Activated naive CD4-positive, alpha-beta T cell (primary cell): ENCODE data around the gene ATP6V0C.

Source experiments
- DNase-seq, 4 experiments: peaks; one replicate each; lab custom pipeline; 2025; lab: John Stamatoyannopoulos, UW

Gene ATP6V0C

GRCh38 chr16:2508722-2509400 is 4.9 kb upstream of the ATP6V0C start:
- DNase-seq: no peak

GRCh38 chr16:2511128-2511800 is 2.5 kb upstream of the ATP6V0C start:
- DNase-seq: no peak

- DNase-seq: no peak
These were observed 1.6 kb upstream of the ATP6V0C start for GRCh38 chr16:2511996-2512734.

- DNase-seq: no peak
These were observed 882 bp upstream of the ATP6V0C start for GRCh38 chr16:2512735-2513404.

- DNase-seq: no peak
These were observed 804 bp downstream of the ATP6V0C start for GRCh38 chr16:2514333-2515179.

DNA sequence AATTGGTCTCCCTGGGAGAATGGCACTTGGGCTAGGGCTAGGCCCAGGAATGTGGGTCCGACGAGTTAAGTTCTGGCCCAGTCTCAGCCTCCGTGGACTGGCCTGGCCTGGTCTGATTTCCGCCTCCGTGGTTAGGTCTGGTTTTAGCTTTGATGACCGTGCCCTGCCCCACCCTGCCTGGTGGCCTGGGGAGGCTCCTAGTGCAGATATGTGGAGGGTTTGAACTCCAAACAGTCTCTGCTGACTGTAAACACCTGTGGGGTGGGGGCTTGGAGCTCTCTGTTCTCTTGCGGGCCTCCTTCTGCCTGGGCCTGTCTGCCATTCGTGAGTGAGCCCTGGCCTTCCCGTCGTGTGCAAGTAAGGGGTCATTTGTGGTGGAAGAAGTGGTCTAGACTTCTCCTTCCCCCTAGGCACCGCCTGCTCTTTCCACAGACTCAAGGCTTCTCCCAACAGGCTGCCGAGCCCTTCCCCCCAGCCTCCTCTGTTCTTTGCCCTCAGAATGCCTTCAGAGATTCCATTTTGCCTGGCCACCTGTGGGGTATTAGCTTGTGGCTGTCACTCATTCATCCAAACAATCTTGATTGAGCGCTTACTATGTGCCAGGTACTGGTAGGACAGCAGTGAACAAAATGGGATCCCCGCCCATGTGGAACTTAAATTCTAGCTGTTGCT is 1.6 kb downstream of the ATP6V0C start:
- DNase-seq: no peak

GRCh38 chr16:2516391-2517240 is 2.9 kb downstream of the ATP6V0C start:
- DNase-seq: no peak

- no peak for DNase-seq
These were observed 4.3 kb downstream of the ATP6V0C start for GRCh38 chr16:2517954-2518605.

DNA sequence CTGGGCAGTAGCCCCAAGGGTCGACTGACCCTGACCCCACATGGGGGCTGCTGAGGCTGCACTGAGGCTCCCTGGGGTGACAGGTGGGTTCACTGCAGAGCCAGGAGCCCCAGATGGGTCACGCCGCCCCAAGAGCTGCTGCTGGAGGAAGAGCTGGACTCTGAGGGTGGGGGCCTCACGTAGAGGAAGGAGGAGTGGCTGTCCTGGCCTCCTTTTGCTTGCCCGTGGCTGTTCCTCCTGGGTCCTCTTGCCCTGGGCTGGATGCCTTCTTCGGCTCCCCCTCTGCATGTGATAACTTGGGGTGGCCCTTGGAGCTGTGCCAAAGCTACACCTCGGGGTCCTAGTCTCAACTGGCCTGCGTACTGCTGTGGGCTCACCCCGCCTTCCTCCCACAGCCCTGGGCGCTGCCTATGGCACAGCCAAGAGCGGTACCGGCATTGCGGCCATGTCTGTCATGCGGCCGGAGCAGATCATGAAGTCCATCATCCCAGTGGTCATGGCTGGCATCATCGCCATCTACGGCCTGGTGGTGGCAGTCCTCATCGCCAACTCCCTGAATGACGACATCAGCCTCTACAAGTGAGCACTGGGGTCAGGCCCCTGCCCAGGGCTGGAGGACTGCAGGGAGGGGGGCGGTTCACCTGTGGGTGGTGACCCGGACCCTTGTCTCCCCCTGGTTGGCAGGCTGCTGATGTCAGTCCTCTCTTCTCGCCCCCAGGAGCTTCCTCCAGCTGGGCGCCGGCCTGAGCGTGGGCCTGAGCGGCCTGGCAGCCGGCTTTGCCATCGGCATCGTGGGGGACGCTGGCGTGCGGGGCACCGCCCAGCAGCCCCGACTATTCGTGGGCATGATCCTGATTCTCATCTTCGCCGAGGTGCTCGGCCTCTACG is 5.3 kb downstream of the ATP6V0C start:
- no peak for DNase-seq

DNA sequence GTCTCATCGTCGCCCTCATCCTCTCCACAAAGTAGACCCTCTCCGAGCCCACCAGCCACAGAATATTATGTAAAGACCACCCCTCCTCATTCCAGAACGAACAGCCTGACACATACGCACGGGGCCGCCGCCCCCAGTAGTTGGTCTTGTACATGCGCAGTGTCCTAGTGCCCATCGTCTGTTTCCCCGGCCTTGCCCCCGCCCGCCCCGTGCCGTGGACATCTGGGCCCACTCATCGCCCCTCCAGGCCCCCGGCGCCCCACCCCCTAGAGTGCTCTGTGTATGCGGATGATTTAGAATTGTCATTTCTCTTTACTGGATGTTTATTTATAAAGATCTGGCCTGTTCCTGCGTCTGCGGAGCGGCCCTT is 5.9 kb downstream of the ATP6V0C start:
- DNase-seq: no peak

- peak; percentile 60 to 88 (median 72) for DNase-seq
These were observed 6.5 kb downstream of the ATP6V0C start, which contains the start of gene AMDHD2 for GRCh38 chr16:2520097-2520783. AMDHD2 (plus strand) TSS chr16:2520371; CDS start chr16:2520459, 88 bp downstream.

GRCh38 chr16:2520784-2521531 is 7.2 kb downstream of the ATP6V0C start:
- DNase-seq: peak in 2 of 4 experiments; percentile 54 to 57

DNA sequence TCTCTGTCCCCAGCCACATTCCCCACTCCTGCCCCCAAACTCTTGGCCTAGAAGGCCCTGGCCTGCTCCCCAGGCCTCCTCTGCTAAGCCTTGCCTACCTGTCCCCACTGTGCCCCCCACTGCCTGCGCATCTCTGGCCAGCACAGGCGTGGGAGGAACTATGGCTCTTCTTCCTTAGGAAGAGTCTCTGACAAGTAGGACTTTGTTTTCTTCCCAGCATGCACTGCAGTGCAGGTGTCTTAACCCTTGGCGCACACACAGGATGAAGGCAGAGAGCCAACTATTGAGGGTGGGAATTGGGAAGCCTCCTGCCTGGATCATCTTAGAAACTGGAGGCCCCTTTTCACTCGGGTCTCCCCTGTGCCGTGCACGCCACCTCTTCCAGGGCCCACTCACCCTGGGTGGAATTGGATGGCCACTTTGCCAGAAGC is 10.1 kb downstream of the ATP6V0C start:
- no peak for DNase-seq

GRCh38 chr16:2524339-2524938 is 10.7 kb downstream of the ATP6V0C start:
- DNase-seq: no peak

DNA sequence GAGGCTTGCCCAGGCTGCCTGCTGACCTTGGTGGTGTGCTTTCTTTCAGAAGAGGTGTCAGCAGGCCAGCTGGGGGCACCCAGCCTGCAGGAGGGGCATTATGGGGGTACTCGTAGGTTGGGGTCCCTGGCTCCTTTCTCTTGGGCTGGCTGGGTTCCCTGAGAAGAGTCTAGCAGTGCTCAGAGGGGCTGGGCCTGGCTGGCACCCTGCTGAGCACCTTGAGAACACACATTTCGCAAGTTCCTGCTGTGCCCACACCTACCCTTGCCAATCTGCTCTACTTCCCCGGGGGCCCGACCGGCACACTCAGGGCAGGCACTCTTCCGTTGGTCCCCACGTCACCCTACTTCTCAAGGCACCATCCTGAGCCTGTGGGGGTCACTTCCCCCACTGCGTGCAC is 12.4 kb downstream of the ATP6V0C start:
- no peak for DNase-seq

DNA sequence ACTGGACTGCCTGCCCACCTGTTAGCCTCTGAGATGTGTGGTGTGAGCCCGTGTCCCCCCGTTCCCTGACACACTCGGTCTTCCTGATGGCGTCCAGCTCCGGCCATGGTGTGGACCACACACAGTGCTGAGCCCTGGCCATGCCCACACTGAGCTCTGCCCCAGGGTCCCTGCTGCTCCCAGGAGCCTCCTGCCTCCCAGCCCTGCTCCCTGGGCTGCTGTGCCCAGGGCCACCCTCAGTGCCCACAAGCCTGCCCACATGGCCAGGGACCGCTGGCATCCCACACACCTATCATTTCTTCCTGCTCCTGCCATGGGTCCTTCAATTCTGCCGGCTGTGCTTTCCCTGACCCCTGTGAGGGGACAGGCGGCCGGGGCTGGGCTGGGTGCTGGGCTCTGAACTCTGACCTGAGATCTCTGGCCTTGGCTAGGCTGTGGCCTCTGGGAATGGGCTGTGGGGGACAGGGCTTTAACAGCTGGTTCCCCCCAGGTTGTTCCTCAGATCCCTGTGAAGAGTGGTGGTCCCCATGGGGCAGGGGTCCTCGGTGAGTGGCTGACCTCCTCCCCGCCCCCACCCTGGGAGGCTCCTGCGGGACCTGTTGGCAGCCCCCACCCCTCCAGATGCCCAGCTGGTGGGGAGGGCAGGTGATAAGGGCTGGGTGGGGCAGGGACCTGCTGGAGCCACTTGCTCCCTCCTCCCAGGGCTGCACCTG is 13.5 kb downstream of the ATP6V0C start:
- DNase-seq: no peak
